Progenitor cell of endocrine pancreas (in vitro differentiated cells): Measurements from ENCODE around the gene MLST8. TPM values are rescaled to one million over a fixed set of nuclear protein-coding genes. Genes with fewer than 3 reads are reported as not detected.

ENCODE experiments used
- DNase-seq: peaks from one replicate; pipeline ENCODE4 v3.0.0; 2021; ENCODE audit warnings: low spot score; ENCODE audit not compliant: unreplicated experiment
- H3K27ac Mint-ChIP-seq: 2 replicates; pipeline ENCODE4 v1.8.0; 2021; ENCODE audit warnings: mild to moderate bottlenecking, moderate library complexity, mixed read lengths
- H3K27me3 Mint-ChIP-seq: 2 replicates; pipeline ENCODE4 v1.8.0; 2021; ENCODE audit warnings: mixed read lengths
- H3K36me3 Mint-ChIP-seq: 2 replicates; pipeline ENCODE4 v1.8.0; 2022; ENCODE audit warnings: mixed read lengths; ENCODE audit not compliant: insufficient read depth
- H3K4me1 Mint-ChIP-seq: 2 replicates; pipeline ENCODE4 v1.8.0; 2021; ENCODE audit warnings: low read depth, mixed read lengths
- H3K4me3 Mint-ChIP-seq: 2 replicates; pipeline ENCODE4 v1.8.0; 2021; ENCODE audit warnings: low read depth, mild to moderate bottlenecking, moderate library complexity, mixed read lengths
- H3K9me3 Mint-ChIP-seq: 2 replicates; pipeline ENCODE4 v1.8.0; 2021; ENCODE audit warnings: low read depth, mixed read lengths
- CTCF ChIP-seq: fragments of 200-600 bp; sonication (generic); IDR thresholded peaks from one replicate; pipeline ENCODE4 v1.5.0; 2021; ENCODE audit warnings: antibody characterized with exemption, mild to moderate bottlenecking; ENCODE audit not compliant: unreplicated experiment
- long read RNA-seq: library from polyadenylated mRNA; unstranded; transcript quantifications from one replicate; pipeline ENCODE4 v2.0.0, GENCODE V29; 2020
- total RNA-seq: library from RNA; stranded (reverse); gene quantifications from 2 replicates; pipeline ENCODE4 v1.2.1, GENCODE V29; 2021

Gene MLST8
- 51.5 TPM in 2 replicates for total RNA-seq
- long read RNA-seq, transcript MLST8-215 (9 exons, 1,861 nt) = minor isoform, 5 of 46 reads
- long read RNA-seq, transcript MLST8-230 (8 exons, 2,116 nt) = minor isoform, 5 of 46 reads
- long read RNA-seq, transcript MLST8-232 (9 exons, 1,870 nt) = major isoform, 26 of 46 reads
- long read RNA-seq, partial matches to known transcripts = 2 of 46 reads
- long read RNA-seq, other reads (novel, unspliced or antisense) = 5 of 46 reads

GRCh38 chr16:2205104-2205966 is at the start of gene MLST8:
TSS of gene MLST8 (plus strand) at chr16:2205454. CDS start at chr16:2206086, 632 bp downstream.
- H3K4me3 Mint-ChIP-seq = peak within 1 kb of the TSS; percentile 80
- DNase-seq = peak; percentile 78
- no peaks in the 10 kb centered on the region for H3K9me3 Mint-ChIP-seq
- peaks cover 10% of the 10 kb centered on the region for H3K4me1 Mint-ChIP-seq
- peak within 1 kb of the TSS; percentile 16 for H3K27ac Mint-ChIP-seq
- H3K36me3 Mint-ChIP-seq = peaks cover 4% of the 10 kb centered on the region
- peaks cover 5% of the 10 kb centered on the region for H3K27me3 Mint-ChIP-seq
- TF ChIP-seq CTCF = peak; percentile 38

GRCh38 chr16:2155977-2156848 is 49.0 kb upstream of the MLST8 start:
- H3K27me3 Mint-ChIP-seq = no peaks in the 10 kb centered on the region

GRCh38 chr16:2156849-2157224 is 48.4 kb upstream of the MLST8 start:
- Mint-ChIP-seq H3K4me3 (peak overlapping the region; percentile 97), H3K4me1 (peaks cover 38% of the 10 kb centered on the region), H3K9me3 (no peaks in the 10 kb centered on the region), H3K36me3 (no peaks in the 10 kb centered on the region), H3K27ac (peak overlapping the region; percentile 95), H3K27me3 (no peaks in the 10 kb centered on the region)
- TF ChIP-seq CTCF = no peak
- DNase-seq = no peak

More at GRCh38 chr16:2155977-2156848, 49.0 kb upstream of the MLST8 start:
- Mint-ChIP-seq H3K27ac (peak overlapping the region; percentile 95), H3K4me3 (peak overlapping the region; percentile 97), H3K4me1 (peaks cover 41% of the 10 kb centered on the region), H3K9me3 (no peaks in the 10 kb centered on the region), H3K36me3 (peaks cover 3% of the 10 kb centered on the region)
- DNase-seq = no peak
- no peak for TF ChIP-seq CTCF

GRCh38 chr16:2157480-2158261 is 47.6 kb upstream of the MLST8 start:
- no peak for TF ChIP-seq CTCF
- Mint-ChIP-seq H3K27ac (no peak overlapping the region), H3K4me3 (peak overlapping the region; percentile 97), H3K4me1 (peaks cover 37% of the 10 kb centered on the region), H3K36me3 (no peaks in the 10 kb centered on the region), H3K27me3 (no peaks in the 10 kb centered on the region), H3K9me3 (no peaks in the 10 kb centered on the region)
- no peak for DNase-seq
